H1 (cell line): Measurements from ENCODE around the gene AADACL2. TPM values are rescaled to one million over a fixed set of nuclear protein-coding genes. Genes with fewer than 3 reads are reported as not detected.

Source experiments
- CTCF ChIP-seq, 3 experiments: IDR thresholded peaks; 1 replicate in 2 of 3; 2 replicates in 1 of 3; pipeline versions ENCODE4 v1.5.1 to v1.6.1; 2011; ENCODE audit warnings: low read length in 3 of 3, mild to moderate bottlenecking in 3 of 3, inconsistent platforms in 2 of 3, low read depth in 1 of 3, moderate library complexity in 1 of 3; ENCODE audit not compliant: insufficient read depth in 1 of 3; ENCODE audit errors: control extremely low read depth in 1 of 3
- POLR2A ChIP-seq, 2 experiments: IDR thresholded peaks; 1 replicate in 1 of 2; 2 replicates in 1 of 2; pipeline ENCODE4 v1.6.1; 2011; ENCODE audit warnings: low read depth in 2 of 2, low read length in 2 of 2, mild to moderate bottlenecking in 2 of 2; ENCODE audit errors: control extremely low read depth in 1 of 2
- SIN3A ChIP-seq, 2 experiments: IDR thresholded peaks in 1 of 2; conservative IDR thresholded peaks in 1 of 2; 2 replicates each; pipeline ENCODE4 v1.6.1; 2011 to 2012; ENCODE audit warnings: low read length in 2 of 2, improper control_type of control experiment in 1 of 2, low read depth in 1 of 2, mild to moderate bottlenecking in 1 of 2
- polyA plus RNA-seq, 7 experiments: library from polyadenylated mRNA; depleted of rRNA in 3 of 7; stranded (reverse) in 5 of 7; unstranded in 2 of 7; fragments of >200 nt in 5 of 7; fragments of 200-250 nt in 2 of 7; gene quantifications; 1 replicate in 5 of 7; 2 replicates in 1 of 7; 4 replicates in 1 of 7; pipeline versions ENCODE4 v1.2.1 to v1.2.3, GENCODE V29; 2011 to 2013; ENCODE audit warnings: missing spikeins in 2 of 7, mixed read lengths in 2 of 7
- total RNA-seq: library from RNA; stranded (reverse); fragmentation: NEBNext Ultra II Directional; extraction: Animal tissue kit (Norgen Biotek cat#: 25700); gene quantifications from 2 replicates; pipeline ENCODE4 v1.2.1, GENCODE V29; 2021

AADACL2 gene
- total and polyA plus RNA-seq, 2 of the 8 experiments (the other 6 are each of a cell fraction or from before 2014, with no cell fraction given), result not detected

- TF ChIP-seq CTCF (IDR thresholded peaks at IDR 0.05; ENCODE audit: control extremely low read depth in 1 of 3, insufficient read depth in 1 of 3, low read depth in 1 of 3, low read length in 3 of 3), result no peak
- TF ChIP-seq SIN3A (conservative IDR thresholded peaks at IDR 0.05 in 1 of 2, IDR thresholded peaks at IDR 0.05 in 1 of 2; ENCODE audit: low read depth in 1 of 2, low read length in 2 of 2), result no peak
- TF ChIP-seq POLR2A (IDR thresholded peaks at IDR 0.05; ENCODE audit: control extremely low read depth in 1 of 2, low read depth in 2 of 2, low read length in 2 of 2), result no peak
These were observed 47.5 kb upstream of the AADACL2 start (continued) for GRCh38 chr3:151686257-151686656.
